Activated T-cell treated with anti-CD3 and anti-CD28 coated beads, Interleukin-2, amount 50 U/mL, for 24 hours (primary cell): Measurements from ENCODE around the gene GRAMD2A.

Experiments
- DNase-seq: peaks from one replicate; pipeline ENCODE4 v3.0.0-alpha.2; 2020
- H3K27ac Mint-ChIP-seq: 2 replicates; pipeline ENCODE4 v1.8.0; 2020; ENCODE audit warnings: mild to moderate bottlenecking, mixed read lengths
- H3K27me3 Mint-ChIP-seq: 2 replicates; pipeline ENCODE4 v1.8.0; 2020; ENCODE audit warnings: mixed read lengths
- H3K36me3 Mint-ChIP-seq: 2 replicates; pipeline ENCODE4 v1.8.0; 2020; ENCODE audit warnings: low read depth, mixed read lengths
- H3K4me1 Mint-ChIP-seq: 2 replicates; pipeline ENCODE4 v1.8.0; 2020; ENCODE audit warnings: low read depth, mixed read lengths
- H3K4me3 Mint-ChIP-seq: 2 replicates; pipeline ENCODE4 v1.8.0; 2020; ENCODE audit warnings: mild to moderate bottlenecking, moderate library complexity, mixed read lengths
- H3K9me3 Mint-ChIP-seq: 2 replicates; pipeline ENCODE4 v1.8.0; 2020; ENCODE audit warnings: mixed read lengths

The GRAMD2A gene

GRCh38 chr15:72197460-72198355, at the start of gene GRAMD2A:
GRAMD2A (minus strand) TSS chr15:72197787.
- Mint-ChIP-seq H3K4me3 (peak within 1 kb of the TSS; percentile 56), H3K27me3 (peaks cover 25% of the 10 kb centered on the region), H3K4me1 (peaks cover 19% of the 10 kb centered on the region), H3K27ac (peak within 1 kb of the TSS; percentile 79), H3K9me3 (no peaks in the 10 kb centered on the region), H3K36me3 (peaks cover 50% of the 10 kb centered on the region)
- DNase-seq = peak; percentile 71

- Mint-ChIP-seq H3K36me3 (peaks cover 77% of the 10 kb centered on the region), H3K27ac (peak overlapping the region; percentile 20), H3K27me3 (no peaks in the 10 kb centered on the region), H3K9me3 (no peaks in the 10 kb centered on the region), H3K4me1 (peaks cover 21% of the 10 kb centered on the region), H3K4me3 (no peak overlapping the region)
- DNase-seq = no peak
These were observed 45.3 kb upstream of the GRAMD2A start for GRCh38 chr15:72242775-72243370.

- Mint-ChIP-seq H3K4me3 (no peak overlapping the region), H3K9me3 (no peaks in the 10 kb centered on the region), H3K27ac (peak overlapping the region; percentile 45), H3K27me3 (no peaks in the 10 kb centered on the region), H3K4me1 (peaks cover 47% of the 10 kb centered on the region), H3K36me3 (peaks cover 60% of the 10 kb centered on the region)
- DNase-seq = no peak
These were observed 42.1 kb upstream of the GRAMD2A start for GRCh38 chr15:72239652-72240051.

GRCh38 chr15:72238586-72238985, 41.0 kb upstream of the GRAMD2A start:
- no peak for DNase-seq
- Mint-ChIP-seq H3K27ac (peak overlapping the region; percentile 99), H3K4me1 (peaks cover 53% of the 10 kb centered on the region)

GRCh38 chr15:72237853-72238224, 40.3 kb upstream of the GRAMD2A start:
- H3K4me3 Mint-ChIP-seq = peak overlapping the region; percentile 80

More at GRCh38 chr15:72238586-72238985, 41.0 kb upstream of the GRAMD2A start:
- H3K27me3 Mint-ChIP-seq = no peaks in the 10 kb centered on the region
- H3K36me3 Mint-ChIP-seq = peaks cover 49% of the 10 kb centered on the region
- H3K4me3 Mint-ChIP-seq = no peak overlapping the region
- no peaks in the 10 kb centered on the region for H3K9me3 Mint-ChIP-seq

GRCh38 chr15:72237029-72237852, 39.7 kb upstream of the GRAMD2A start:
- Mint-ChIP-seq H3K4me1 (peaks cover 59% of the 10 kb centered on the region), H3K4me3 (peak overlapping the region; percentile 80), H3K27me3 (no peaks in the 10 kb centered on the region), H3K27ac (peak overlapping the region; percentile 99), H3K36me3 (peaks cover 37% of the 10 kb centered on the region), H3K9me3 (no peaks in the 10 kb centered on the region)
- DNase-seq = peak; percentile 74

More at GRCh38 chr15:72237853-72238224, 40.3 kb upstream of the GRAMD2A start:
- no peak for DNase-seq
- H3K9me3 Mint-ChIP-seq = no peaks in the 10 kb centered on the region
- no peaks in the 10 kb centered on the region for H3K27me3 Mint-ChIP-seq
- peak overlapping the region; percentile 99 for H3K27ac Mint-ChIP-seq
- peaks cover 43% of the 10 kb centered on the region for H3K36me3 Mint-ChIP-seq
- H3K4me1 Mint-ChIP-seq = peaks cover 53% of the 10 kb centered on the region

- Mint-ChIP-seq H3K27ac (peak overlapping the region; percentile 99), H3K4me1 (peaks cover 66% of the 10 kb centered on the region), H3K4me3 (peak overlapping the region; percentile 80), H3K36me3 (peaks cover 33% of the 10 kb centered on the region), H3K27me3 (no peaks in the 10 kb centered on the region), H3K9me3 (no peaks in the 10 kb centered on the region)
- no peak for DNase-seq
These were observed 38.9 kb upstream of the GRAMD2A start for GRCh38 chr15:72236381-72237003.

GRCh38 chr15:72235298-72235697, 37.7 kb upstream of the GRAMD2A start:
- Mint-ChIP-seq H3K27ac (peak overlapping the region; percentile 14), H3K36me3 (peaks cover 27% of the 10 kb centered on the region), H3K27me3 (no peaks in the 10 kb centered on the region), H3K9me3 (no peaks in the 10 kb centered on the region), H3K4me1 (peaks cover 65% of the 10 kb centered on the region), H3K4me3 (no peak overlapping the region)
- no peak for DNase-seq

- peaks cover 56% of the 10 kb centered on the region for H3K4me1 Mint-ChIP-seq
These were observed 36.2 kb upstream of the GRAMD2A start for GRCh38 chr15:72233769-72234168.

GRCh38 chr15:72231833-72232478, 34.4 kb upstream of the GRAMD2A start:
- DNase-seq = no peak
- no peaks in the 10 kb centered on the region for H3K9me3 Mint-ChIP-seq
- peak overlapping the region; percentile 99 for H3K27ac Mint-ChIP-seq
- peak overlapping the region; percentile 94 for H3K4me3 Mint-ChIP-seq
- peaks cover 44% of the 10 kb centered on the region for H3K4me1 Mint-ChIP-seq
- no peaks in the 10 kb centered on the region for H3K27me3 Mint-ChIP-seq
- H3K36me3 Mint-ChIP-seq = peaks cover 39% of the 10 kb centered on the region

More at GRCh38 chr15:72233769-72234168, 36.2 kb upstream of the GRAMD2A start:
- Mint-ChIP-seq H3K4me3 (no peak overlapping the region), H3K27me3 (no peaks in the 10 kb centered on the region), H3K27ac (no peak overlapping the region), H3K9me3 (no peaks in the 10 kb centered on the region), H3K36me3 (peaks cover 28% of the 10 kb centered on the region)
- no peak for DNase-seq

- peak within 1 kb of the TSS; percentile 99 for H3K27ac Mint-ChIP-seq
- H3K27me3 Mint-ChIP-seq = no peaks in the 10 kb centered on the region
- peaks cover 42% of the 10 kb centered on the region for H3K4me1 Mint-ChIP-seq
- H3K4me3 Mint-ChIP-seq = peak within 1 kb of the TSS; percentile 94
- no peaks in the 10 kb centered on the region for H3K9me3 Mint-ChIP-seq
- peak; percentile 98 for DNase-seq
- peaks cover 45% of the 10 kb centered on the region for H3K36me3 Mint-ChIP-seq
These were observed 33.7 kb upstream of the GRAMD2A start, which contains the start of gene PKM for GRCh38 chr15:72231066-72231832. PKM (minus strand) TSS chr15:72231190; CDS start chr15:72219097, 12,093 bp downstream.

- Mint-ChIP-seq H3K4me1 (peaks cover 47% of the 10 kb centered on the region), H3K4me3 (peak overlapping the region; percentile 94), H3K9me3 (no peaks in the 10 kb centered on the region), H3K36me3 (peaks cover 53% of the 10 kb centered on the region), H3K27ac (peak overlapping the region; percentile 99), H3K27me3 (no peaks in the 10 kb centered on the region)
- DNase-seq = peak; percentile 90
These were observed 32.8 kb upstream of the GRAMD2A start for GRCh38 chr15:72230197-72231065.
